Ascending aorta (tissue), 2 donors: ENCODE data around the gene MAMDC4. TPM values are rescaled to one million over a fixed set of nuclear protein-coding genes. Genes with fewer than 3 reads are reported as not detected.
A peak's percentile ranks its signal among the peaks of the same experiment; 100 is the strongest.

Experiments used
- DNase-seq, 2 donors: peaks; one replicate each; pipeline ENCODE4 v3.0.0-alpha.2; 2019; ENCODE audit warnings: low spot score in 2 of 2
- H3K27ac ChIP-seq, 2 donors: fragments of 200-600 bp; sonication (generic); one replicate each; pipeline ENCODE4 v1.5.1; 2016 to 2017; ENCODE audit warnings: mild to moderate bottlenecking in 1 of 2
- H3K27me3 ChIP-seq: fragments of 200-600 bp; sonication (generic); one replicate; pipeline ENCODE4 v1.5.1; 2017
- H3K36me3 ChIP-seq, 2 donors: fragments of 200-600 bp; sonication (generic); one replicate each; pipeline ENCODE4 v1.5.1; 2016
- H3K4me1 ChIP-seq, 2 donors: fragments of 200-600 bp; sonication (generic); one replicate each; pipeline ENCODE4 v1.5.1; 2016 to 2017; ENCODE audit warnings: mild to moderate bottlenecking in 1 of 2
- H3K4me3 ChIP-seq, 2 donors: fragments of 200-600 bp; sonication (generic); one replicate each; pipeline ENCODE4 v1.5.1; 2016 to 2017; ENCODE audit warnings: mild to moderate bottlenecking in 1 of 2
- H3K9me3 ChIP-seq, 2 donors: fragments of 200-600 bp; sonication (generic); one replicate each; pipeline ENCODE4 v1.5.1; 2016
- intact Hi-C: fragments of 100-400 bp; cut with DNase I; formaldehyde crosslinking; loops from one replicate; pipeline ENCODE4 v1.15.1; 2023
- total RNA-seq: library from RNA; depleted of rRNA; stranded (reverse); fragments of >200 nt; gene quantifications from one replicate; pipeline ENCODE4 v1.1.0, GENCODE V29; 2016
- TF ChIP-seq, protein P1 (sequence below), 3 experiments: fragments of 200-600 bp in 2 of 3; fragments of 450-650 bp in 1 of 3; sonication (generic) in 2 of 3; IDR thresholded peaks; one replicate each; pipeline ENCODE4 v1.5.1; 2016 to 2019; ENCODE audit warnings: antibody characterized with exemption in 3 of 3, mild to moderate bottlenecking in 1 of 3, moderate library complexity in 1 of 3

The MAMDC4 gene
- total RNA-seq, 1 donor from 2014 or later = 5.0 TPM

DNA sequence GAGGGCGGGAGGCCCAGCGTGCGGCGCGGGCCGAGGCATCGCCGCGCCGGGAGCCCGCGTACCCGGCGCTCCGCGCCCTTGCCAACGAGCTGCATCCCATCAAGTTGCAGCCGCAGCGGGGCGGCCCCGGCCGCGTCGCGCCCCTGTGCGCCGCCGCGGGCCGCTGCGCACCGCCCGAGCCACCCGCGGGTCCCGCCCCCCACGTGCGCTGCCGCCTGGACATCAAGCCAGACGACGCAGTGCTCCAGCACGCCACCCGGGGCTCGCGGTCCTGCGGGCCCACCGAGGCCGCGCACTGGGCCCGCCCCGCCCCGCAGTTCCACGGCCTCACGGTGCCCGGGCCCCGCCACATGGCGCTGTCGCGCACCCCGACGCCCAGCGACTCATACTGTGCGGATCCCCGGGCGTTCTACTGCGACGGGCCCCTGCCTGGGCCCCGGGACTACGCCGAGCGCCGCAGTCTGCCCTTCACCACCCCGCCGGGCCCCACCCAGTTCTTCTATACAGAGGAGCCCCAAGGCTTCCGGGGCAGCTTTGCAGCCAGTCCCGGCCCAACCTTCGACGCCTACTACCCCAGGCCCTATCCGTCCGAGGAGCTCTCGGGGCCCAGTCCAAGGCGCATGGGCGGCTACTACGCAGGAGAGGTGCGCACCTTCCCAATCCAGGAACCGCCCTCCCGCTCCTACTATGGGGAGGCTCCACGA is 7.2 kb upstream of the MAMDC4 start:
- H3K4me1 ChIP-seq = peaks cover 4 to 33% of the 10 kb centered on the region in 2 donors

GRCh38 chr9:136845465-136846260 is 6.5 kb upstream of the MAMDC4 start:
- Histone ChIP-seq H3K4me3 (no peak overlapping the region), H3K4me1 (peaks cover 11 to 41% of the 10 kb centered on the region in 2 donors)
- TF ChIP-seq, protein P1, sequence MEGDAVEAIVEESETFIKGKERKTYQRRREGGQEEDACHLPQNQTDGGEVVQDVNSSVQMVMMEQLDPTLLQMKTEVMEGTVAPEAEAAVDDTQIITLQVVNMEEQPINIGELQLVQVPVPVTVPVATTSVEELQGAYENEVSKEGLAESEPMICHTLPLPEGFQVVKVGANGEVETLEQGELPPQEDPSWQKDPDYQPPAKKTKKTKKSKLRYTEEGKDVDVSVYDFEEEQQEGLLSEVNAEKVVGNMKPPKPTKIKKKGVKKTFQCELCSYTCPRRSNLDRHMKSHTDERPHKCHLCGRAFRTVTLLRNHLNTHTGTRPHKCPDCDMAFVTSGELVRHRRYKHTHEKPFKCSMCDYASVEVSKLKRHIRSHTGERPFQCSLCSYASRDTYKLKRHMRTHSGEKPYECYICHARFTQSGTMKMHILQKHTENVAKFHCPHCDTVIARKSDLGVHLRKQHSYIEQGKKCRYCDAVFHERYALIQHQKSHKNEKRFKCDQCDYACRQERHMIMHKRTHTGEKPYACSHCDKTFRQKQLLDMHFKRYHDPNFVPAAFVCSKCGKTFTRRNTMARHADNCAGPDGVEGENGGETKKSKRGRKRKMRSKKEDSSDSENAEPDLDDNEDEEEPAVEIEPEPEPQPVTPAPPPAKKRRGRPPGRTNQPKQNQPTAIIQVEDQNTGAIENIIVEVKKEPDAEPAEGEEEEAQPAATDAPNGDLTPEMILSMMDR (IDR thresholded peaks at IDR 0.05) = no peak

More for the DNA sequence above, 7.2 kb upstream of the MAMDC4 start:
- intact Hi-C loops = loop anchor here (5.0 kb wide), 1 partner anchor 38 kb away; the partner anchor contains the start of gene RABL6
- DNase-seq = no peak
- Histone ChIP-seq H3K9me3 (no peaks in the 10 kb centered on the region), H3K27ac (no peak overlapping the region), H3K4me3 (no peak overlapping the region), H3K36me3 (peaks cover 3 to 11% of the 10 kb centered on the region in 2 donors), H3K27me3 (peaks cover 34% of the 10 kb centered on the region)
- TF ChIP-seq, protein P1 (IDR thresholded peaks at IDR 0.05) = no peak

DNA sequence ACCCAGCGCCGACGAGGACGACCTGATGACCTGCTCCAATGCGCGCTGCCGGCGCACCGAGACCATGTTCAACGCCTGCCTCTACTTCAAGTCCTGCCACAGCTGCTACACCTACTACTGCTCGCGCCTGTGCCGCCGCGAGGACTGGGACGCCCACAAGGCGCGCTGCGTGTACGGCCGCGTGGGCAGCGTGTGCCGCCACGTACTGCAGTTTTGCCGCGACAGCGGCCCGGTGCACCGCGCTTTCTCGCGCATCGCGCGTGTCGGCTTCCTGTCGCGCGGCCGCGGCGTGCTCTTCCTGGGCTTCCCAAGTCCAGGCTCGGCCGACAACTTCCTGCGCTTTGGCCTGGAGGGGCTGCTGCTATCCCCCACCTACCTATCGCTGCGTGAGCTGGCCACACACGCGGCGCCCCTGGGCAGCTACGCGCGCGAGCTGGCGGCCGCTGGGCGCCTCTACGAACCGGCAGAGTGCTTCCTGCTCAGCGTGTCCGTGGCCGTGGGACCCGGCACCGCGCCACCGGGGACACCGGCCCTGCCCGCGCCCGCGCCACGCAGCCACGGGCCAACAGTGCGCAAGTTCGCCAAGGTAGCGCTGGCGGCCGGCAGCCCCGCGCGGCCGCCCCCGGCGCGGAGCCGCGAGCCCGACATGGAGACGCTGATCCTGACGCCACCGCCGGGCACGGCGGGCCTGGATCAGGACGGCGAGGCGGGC is 5.6 kb upstream of the MAMDC4 start:
- Histone ChIP-seq H3K4me1 (peaks cover 11 to 43% of the 10 kb centered on the region in 2 donors), H3K9me3 (no peaks in the 10 kb centered on the region), H3K36me3 (no peaks in the 10 kb centered on the region), H3K4me3 (peak overlapping the region; percentile 85 to 98), H3K27ac (no peak overlapping the region), H3K27me3 (peaks cover 34% of the 10 kb centered on the region)
- TF ChIP-seq, protein P1 (IDR thresholded peaks at IDR 0.05) = no peak
- intact Hi-C loops = loop anchor here (5.0 kb wide), 1 partner anchor 39 kb away; the partner anchor contains the start of gene RABL6
- DNase-seq = no peak

More at GRCh38 chr9:136845465-136846260, 6.5 kb upstream of the MAMDC4 start:
- no peak overlapping the region for H3K27ac ChIP-seq
- H3K36me3 ChIP-seq = peaks cover 0 to 3% of the 10 kb centered on the region in 2 donors
- intact Hi-C loops = loop anchor here (5.0 kb wide), 1 partner anchor 38 kb away; the partner anchor contains the start of gene RABL6
- H3K9me3 ChIP-seq = no peaks in the 10 kb centered on the region
- H3K27me3 ChIP-seq = peaks cover 34% of the 10 kb centered on the region
- DNase-seq = no peak

DNA sequence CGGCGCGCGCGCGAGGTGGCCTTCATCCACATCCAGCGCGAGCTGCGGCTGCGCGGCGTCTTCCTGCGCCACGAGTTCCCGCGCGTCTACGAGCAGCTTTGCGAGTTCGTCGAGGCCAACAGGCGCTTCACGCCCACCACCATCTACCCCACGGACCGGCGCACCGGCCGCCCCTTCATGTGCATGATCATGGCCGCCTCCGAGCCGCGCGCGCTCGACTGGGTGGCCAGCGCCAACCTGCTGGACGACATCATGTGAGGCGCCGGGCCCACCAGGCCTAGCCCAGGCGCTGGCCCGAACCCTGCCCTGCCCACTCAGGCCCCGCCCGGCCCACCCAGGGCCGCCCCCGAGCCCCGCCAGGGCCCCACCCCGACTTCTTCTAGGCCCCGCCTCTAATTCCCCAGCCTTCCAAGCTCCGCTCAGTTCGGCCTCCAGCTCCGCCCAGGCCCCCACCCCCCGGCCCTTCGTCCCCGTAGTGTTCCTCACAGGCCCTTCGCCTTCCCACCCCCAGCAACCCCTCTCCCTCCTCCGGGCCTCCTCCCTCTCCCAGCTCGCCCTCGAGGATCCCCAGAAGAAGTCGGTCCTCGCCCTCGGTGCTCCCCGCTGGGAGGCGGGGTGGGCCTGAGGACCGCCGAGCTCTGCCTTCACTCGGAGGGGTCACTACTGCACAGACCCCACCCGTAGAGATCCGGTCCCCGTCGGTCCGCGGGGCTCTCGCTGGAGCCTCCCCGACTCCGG is 4.9 kb upstream of the MAMDC4 start:
- no peak for DNase-seq
- H3K4me1 ChIP-seq = peaks cover 11 to 40% of the 10 kb centered on the region in 2 donors
- H3K9me3 ChIP-seq = no peaks in the 10 kb centered on the region
- no peaks in the 10 kb centered on the region for H3K36me3 ChIP-seq
- H3K27me3 ChIP-seq = peaks cover 34% of the 10 kb centered on the region
- peak overlapping the region in 1 of 2 donors; percentile 93 for H3K27ac ChIP-seq
- H3K4me3 ChIP-seq = peak overlapping the region; percentile 85 to 98
- intact Hi-C loops = loop anchor here (5.0 kb wide), 1 partner anchor 40 kb away; the partner anchor contains the start of gene RABL6
- TF ChIP-seq, protein P1 (IDR thresholded peaks at IDR 0.05) = no peak
